ENCODE measurements around the gene CST11.

The CST11 gene

GRCh38 chr20:23453549-23454543 is 1.2 kb upstream of the CST11 start:
- DNase-seq = no peak

DNA sequence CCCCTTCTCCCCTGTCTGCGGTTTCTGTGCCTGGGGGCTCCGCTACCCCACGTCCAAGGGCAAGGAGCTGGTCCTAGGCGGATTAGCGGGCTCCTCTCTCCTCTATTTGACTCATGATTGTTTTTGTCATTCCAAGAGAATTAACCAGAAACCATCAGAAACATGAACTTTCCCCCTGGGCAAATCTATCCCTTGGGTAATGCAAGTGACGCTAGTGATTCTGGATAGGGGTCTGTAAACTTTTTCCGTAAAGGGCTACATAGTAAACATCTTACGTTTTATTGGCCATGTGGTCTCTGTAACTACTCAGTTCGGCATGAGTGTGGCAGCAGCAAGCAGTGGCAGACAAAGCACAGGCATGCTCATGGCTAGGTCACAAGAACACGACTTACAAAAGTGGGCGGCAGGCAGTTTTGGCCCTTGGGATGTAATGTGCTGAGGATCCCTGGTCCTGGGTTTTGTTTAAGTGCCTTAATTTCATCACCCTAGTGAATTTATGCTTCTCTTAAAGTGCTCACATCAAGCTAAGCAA is 654 bp downstream of the CST11 start:
- no peak for DNase-seq

- no peak for DNase-seq
Measured at GRCh38 chr20:23450877-23451276, 1.8 kb downstream of the CST11 start.

DNA sequence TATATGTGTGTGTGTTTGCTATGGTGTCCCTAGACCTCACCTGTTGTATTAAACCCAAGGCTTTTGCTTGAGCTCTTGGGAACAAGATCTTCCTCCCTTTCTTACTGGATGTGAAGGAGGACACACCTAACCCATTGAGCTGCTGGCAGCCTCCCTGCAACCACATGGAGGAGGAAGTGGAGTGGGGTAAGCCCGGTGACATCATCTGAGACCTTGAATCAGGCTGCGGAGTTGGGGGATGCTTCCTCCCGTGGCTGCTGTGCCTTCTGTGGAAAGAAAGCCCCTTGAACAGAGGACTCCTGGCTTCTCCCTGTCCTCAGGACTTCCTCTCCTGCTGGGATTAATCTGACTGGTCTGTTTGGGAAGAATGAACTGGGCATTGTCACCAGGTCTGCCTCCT is 3.3 kb downstream of the CST11 start:
- DNase-seq = peak; percentile 18

DNA sequence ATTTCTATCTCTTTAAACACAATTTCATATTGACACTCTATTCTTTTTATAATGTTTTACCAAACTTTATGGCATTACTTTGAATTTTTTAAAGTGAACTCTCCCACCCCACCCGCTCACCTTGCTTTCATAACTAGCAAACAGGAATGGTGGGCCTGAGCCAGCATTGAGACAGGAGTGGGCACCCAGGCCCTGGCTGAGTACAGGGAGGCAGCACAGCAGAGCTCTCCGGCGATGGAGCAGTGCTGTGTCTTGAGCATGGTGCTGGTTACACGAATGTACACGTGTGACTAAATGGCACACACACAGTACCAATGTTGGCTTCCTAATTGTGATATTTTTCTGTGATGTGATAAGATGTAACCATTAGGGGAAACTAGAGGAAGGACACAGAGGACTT is 4.5 kb downstream of the CST11 start:
- DNase-seq = no peak

GRCh38 chr20:23446505-23446904 is 6.2 kb downstream of the CST11 start:
- peak; percentile 6 for DNase-seq

DNA sequence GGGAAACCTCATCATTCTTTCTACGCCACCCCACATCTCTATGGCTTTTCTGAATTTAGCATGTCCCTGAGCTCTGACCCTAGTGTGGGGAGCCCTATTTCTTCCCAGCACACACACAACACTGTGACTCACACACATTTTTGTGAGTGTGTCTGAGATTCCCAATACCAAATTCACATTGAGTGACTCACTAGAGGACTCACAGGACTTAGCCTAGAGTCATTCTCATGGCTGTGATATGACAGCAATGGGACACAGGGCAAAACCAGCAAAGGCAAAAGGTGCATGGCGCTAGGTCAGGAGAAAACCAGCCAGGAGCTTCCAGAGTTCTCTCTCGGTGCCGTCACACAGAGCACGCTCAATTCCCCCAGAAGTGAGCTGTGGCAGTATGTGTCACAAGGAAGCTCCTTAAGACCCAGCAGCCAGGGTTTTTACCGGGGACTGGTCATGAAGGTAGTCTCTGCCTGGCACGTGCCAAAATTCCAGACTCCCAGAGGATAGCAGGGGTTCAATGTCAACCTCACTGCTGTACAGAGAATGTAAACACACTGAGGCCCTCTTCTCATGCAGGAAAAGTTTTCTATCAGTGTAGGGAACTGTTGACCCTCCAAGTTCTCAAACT is 7.0 kb downstream of the CST11 start:
- DNase-seq = peak; percentile 84

DNA sequence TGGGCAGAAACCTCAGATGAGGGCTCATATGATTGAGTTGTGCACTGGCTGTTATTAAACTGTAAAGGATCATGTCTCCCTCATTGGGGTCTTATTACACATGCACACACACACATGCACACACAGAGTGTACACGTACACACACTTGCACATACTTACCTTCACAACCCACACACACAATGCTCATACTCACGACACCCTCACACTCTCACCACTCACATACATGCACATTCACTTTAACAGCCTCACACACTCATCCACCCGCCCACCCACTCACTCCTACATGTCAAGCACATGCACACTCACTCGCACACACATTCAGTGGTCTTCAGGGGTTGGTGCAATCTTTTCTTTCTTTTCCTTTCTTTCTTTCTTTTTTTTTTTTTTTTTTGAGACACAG is 7.8 kb downstream of the CST11 start:
- no peak for DNase-seq

- DNase-seq = no peak
Measured at GRCh38 chr20:23442436-23442835, 10.2 kb downstream of the CST11 start.

DNA sequence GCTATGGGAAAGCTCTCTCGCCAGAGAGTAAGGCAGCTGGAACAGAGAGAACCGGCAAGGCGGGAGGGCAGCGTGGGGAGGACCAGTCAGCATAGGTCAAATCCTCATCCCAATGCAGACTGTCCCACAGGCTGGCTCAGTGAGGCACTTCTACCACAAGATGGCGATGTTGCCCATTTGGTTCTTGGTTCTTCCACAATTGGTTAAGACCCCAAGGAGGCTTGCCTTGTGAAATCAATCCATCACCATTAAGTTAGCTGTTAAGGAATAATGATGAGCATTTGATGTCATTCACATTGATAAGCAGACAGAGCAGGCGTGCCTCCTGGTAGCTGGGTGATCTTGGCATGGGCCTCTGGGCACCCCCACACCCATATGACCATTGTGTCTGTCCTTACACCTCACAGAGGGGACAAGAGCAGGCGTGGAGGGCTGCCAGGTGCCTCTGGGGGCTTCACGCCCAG is 10.8 kb downstream of the CST11 start:
- peak; percentile 70 for DNase-seq

DNA sequence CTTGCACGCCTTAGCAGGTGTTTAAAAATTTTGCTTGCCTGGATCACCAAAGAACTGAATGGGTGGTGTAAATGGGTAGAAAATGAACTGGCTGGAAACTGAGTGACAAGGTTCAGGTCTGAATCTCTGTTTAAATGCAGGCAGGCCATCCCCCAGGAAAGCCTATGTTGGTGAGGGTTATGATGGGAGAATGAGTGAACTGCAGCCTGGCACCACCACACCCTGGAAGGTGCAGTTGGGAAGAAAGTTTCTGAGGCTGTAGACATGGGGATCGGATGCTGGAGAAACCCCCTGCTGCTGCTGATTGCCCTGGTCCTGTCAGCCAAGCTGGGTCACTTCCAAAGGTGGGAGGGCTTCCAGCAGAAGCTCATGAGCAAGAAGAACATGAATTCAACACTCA is 12.7 kb downstream of the CST11 start:
- no peak for DNase-seq

GRCh38 chr20:23438661-23439060 is 14.0 kb downstream of the CST11 start:
- no peak for DNase-seq

DNA sequence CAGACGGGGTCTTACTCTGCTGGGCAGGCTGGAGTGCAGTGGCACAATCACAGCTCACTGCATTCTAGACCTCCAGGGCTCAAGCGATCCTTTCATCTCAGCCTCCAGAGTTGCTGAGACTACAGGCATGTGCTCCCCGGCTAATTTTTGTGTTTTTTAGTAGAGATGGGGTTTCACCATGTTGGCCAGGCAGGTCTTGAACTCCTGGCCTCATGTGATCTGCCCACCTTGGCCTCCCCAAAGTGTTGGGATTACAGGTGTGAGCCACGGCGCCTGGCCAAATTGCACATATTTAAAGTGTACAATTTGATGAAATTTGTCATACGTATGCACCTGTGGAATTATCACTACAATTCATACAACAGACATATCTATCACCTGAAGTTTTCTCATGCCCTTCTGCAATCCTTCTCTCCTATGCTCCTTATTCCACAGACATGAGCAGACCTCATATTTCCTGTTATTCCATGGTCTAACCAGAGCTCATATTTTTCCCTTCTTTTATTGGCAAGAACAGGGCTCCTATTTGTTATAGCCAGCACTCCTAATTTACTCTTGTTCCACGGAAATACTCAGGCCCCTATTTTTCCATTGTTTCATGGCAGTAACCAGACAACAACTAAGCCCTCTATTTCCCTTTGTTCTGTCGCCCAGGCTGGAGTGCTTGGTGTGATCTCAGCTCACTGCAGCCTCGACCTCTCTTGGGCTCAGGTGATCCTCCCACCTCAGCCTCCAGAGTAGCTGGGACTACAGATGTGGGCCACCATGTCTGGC is 15.4 kb downstream of the CST11 start:
- DNase-seq = no peak

- no peak for DNase-seq
Measured at GRCh38 chr20:23436681-23437080, 16.0 kb downstream of the CST11 start.

- DNase-seq = no peak
Measured at GRCh38 chr20:23435626-23436539, 16.8 kb downstream of the CST11 start.

DNA sequence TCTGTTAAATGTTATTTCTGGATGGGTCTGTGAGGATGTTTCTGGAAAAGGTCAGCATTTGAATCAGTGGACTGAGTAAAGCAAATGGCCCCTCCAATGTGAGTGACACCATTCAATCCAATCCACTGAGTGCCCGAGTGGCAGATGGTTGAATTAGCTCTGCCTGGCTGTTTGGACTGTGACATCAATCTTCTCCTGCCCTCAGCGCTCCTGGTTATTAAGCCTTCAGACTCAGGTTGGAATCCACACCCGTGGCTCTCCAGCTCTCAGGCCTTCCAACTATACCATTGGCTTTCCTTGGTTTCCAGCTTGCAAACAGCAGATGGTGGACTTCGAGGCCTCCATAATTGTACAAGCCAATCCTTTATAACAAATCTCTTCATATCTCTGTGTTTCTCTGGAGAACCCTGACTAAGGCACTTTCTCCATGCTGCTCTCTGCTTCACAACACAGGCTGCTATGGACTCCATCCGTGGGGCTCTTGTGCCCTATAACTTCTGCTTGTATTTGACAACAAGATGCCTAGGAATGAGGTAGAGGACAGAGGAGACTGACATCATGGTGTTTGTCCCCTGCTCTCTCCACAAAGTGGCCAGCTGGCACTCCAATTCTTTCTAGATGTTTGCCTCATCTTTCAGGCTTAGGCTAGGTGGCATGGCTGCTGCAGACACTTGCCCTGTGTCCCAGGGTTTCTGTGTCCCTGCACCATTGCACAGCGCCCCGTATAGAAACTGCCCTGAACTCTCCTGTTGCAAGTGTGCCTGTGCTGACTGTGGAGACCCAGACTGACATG is 18.0 kb downstream of the CST11 start:
- DNase-seq = no peak

GRCh38 chr20:23433628-23434027 is 19.0 kb downstream of the CST11 start:
- no peak for DNase-seq

DNA sequence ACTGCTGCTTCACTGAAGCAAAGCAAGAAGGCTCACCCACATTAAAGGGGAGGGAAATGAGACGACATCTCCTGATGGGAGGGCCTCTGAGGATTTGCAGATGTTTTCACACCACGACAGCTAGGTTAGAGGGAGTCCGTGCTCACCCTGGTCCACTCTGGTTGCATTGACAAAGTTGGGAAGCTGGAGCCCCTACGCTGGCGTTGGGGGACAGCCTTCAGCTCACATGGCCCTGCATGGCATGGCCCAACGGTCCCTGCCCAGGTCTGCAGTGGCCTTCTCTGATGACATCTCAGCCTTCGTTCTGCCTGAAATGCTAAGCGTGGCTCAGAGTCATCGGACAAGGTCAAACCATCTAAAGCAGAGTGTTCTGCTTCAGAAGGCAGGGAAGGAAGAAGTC is 27.5 kb downstream of the CST11 start:
- DNase-seq = no peak

GRCh38 chr20:23420943-23421931 is 31.4 kb downstream of the CST11 start, which contains the start of gene NAPB:
Gene NAPB (minus strand): TSS chr20:23421488. CDS start chr20:23421402, 86 bp downstream.
- peak; percentile 91 for DNase-seq

Data from fibroblast of skin of abdomen (primary cell).